Astrocyte of the cerebellum (primary cell): ENCODE measurements around the gene HDGFL2.

Experiments used
- DNase-seq: peaks from one replicate; pipeline ENCODE4 v3.0.0-alpha.2; 2011; ENCODE audit warnings: low read depth
- H3K4me3 ChIP-seq: 2 replicates; pipeline ENCODE4 v1.5.1; 2011; ENCODE audit warnings: mild to moderate bottlenecking, low read depth, low read length, moderate library complexity
- CTCF ChIP-seq: IDR thresholded peaks from 2 replicates; pipeline ENCODE4 v1.5.1; 2012; ENCODE audit warnings: low read length, low read depth, moderate library complexity, mild to moderate bottlenecking; ENCODE audit errors: missing control alignments
- in situ Hi-C: cut with HindIII; loops from 2 replicates; pipeline ENCODE4 v1.10.0; 2017; ENCODE audit warnings: low sequenced_read_pairs

HDGFL2 gene

GRCh38 chr19:4471403-4472173 is 509 bp upstream of the HDGFL2 start:
- DNase-seq, result peak; percentile 100
- TF ChIP-seq CTCF, result no peak
- H3K4me3 ChIP-seq, result peak overlapping the region; percentile 57
- in situ Hi-C loops, result no loop called here

- in situ Hi-C loops, result no loop called here
These were observed 1.1 kb downstream of the HDGFL2 start for GRCh38 chr19:4473011-4473762.

GRCh38 chr19:4473763-4474513 is 1.8 kb downstream of the HDGFL2 start:
- H3K4me3 ChIP-seq, result peak overlapping the region; percentile 96
- TF ChIP-seq CTCF, result no peak
- in situ Hi-C loops, result no loop called here
- DNase-seq, result no peak

More at GRCh38 chr19:4473011-4473762, 1.1 kb downstream of the HDGFL2 start:
- TF ChIP-seq CTCF, result no peak
- H3K4me3 ChIP-seq, result peak overlapping the region; percentile 96
- no peak for DNase-seq

- peak overlapping the region; percentile 96 for H3K4me3 ChIP-seq
- no peak for TF ChIP-seq CTCF
- peak; percentile 49 for DNase-seq
- in situ Hi-C loops, result no loop called here
These were observed 2.5 kb downstream of the HDGFL2 start for GRCh38 chr19:4474514-4475022.

- TF ChIP-seq CTCF, result no peak
- in situ Hi-C loops, result no loop called here
These were observed 5.1 kb downstream of the HDGFL2 start for GRCh38 chr19:4477034-4477801.

More at GRCh38 chr19:4477034-4477801, 5.1 kb downstream of the HDGFL2 start:
- no peak overlapping the region for H3K4me3 ChIP-seq
- DNase-seq, result no peak
